ENCODE data around the gene PEX14. TPM values are rescaled to one million over a fixed set of nuclear protein-coding genes. Genes with fewer than 3 reads are reported as not detected.

The PEX14 gene
- total RNA-seq, 1 experiment from 2014 or later = 29.3 TPM

DNA sequence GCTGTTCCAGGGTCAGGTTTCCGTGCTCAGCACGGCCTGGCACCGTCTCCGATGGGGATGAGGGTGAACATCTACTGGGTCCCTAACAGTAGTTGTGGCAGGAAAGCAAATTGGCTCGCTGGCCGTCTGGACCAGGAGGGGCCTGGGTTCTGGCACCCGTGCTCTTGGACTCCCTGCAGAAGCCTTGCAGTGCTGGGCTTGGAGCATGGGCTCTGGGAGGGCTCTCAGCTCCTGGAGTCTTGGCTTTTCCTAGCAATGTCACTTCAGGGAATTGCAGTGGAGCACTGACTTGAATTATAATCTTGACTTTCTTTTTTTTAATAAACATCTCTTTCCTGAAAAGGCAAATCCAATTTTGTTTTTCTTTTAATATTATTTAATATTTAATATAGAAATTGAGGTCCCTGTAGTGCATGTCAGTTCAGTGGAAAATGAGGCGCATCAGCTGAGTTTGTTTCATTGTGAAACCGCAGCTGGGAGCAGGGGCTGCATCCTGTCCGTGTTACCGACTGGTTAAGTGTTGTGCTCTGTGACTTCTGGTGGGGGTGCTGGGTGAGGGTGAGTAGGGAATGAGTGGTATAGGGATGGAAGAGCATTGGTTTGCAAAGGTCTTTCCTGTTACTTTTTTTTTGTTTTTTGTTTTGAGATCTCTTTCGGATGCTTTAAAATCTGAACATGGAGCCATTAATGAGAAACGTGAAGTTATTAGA lies 64.1 kb downstream of the PEX14 start:
- no peak overlapping the region for H3K4me3 ChIP-seq (replicated peaks in 1 of 2; ENCODE audit: low read depth in 1 of 2, low read length in 2 of 2)
- DNase-seq (ENCODE audit: low read depth, low spot score) (no peak), ATAC-seq (no peak)
- H3K79me2 ChIP-seq (ENCODE audit: insufficient read depth, low read length) = peaks cover 6% of the 10 kb centered on the region
- H3K9ac ChIP-seq (ENCODE audit: low read length) = no peak overlapping the region
- H3K9me3 ChIP-seq (ENCODE audit: control insufficient read depth in 1 of 2, insufficient read depth in 1 of 2, low read depth in 1 of 2, low read length in 2 of 2) = no peaks in the 10 kb centered on the region
- H2AFZ ChIP-seq (ENCODE audit: low read depth, low read length, poor library complexity, severe bottlenecking) = no peak overlapping the region
- CTCF ChIA-PET = no interaction called here
- no TSS peak for BruUV-seq (replicated peaks)
- H3K9me2 ChIP-seq (ENCODE audit: insufficient read depth) = no peaks in the 10 kb centered on the region
- H3K27ac ChIP-seq (ENCODE audit: low read depth, low read length) = no peak overlapping the region
- peaks cover 0 to 3% of the 10 kb centered on the region in 2 experiments; a peak in 1 of 4 replicates for H3K36me3 ChIP-seq (ENCODE audit: control insufficient read depth in 1 of 2, insufficient read depth in 2 of 2, low read length in 2 of 2)
- TF ChIP-seq YY1 (IDR thresholded peaks at IDR 0.05; ENCODE audit: extremely low read depth, insufficient replicate concordance, low read depth, low read length) = no peak
- no peak for TF ChIP-seq EGR1 (IDR thresholded peaks at IDR 0.05; ENCODE audit: low read depth)
- TF ChIP-seq, protein P1, sequence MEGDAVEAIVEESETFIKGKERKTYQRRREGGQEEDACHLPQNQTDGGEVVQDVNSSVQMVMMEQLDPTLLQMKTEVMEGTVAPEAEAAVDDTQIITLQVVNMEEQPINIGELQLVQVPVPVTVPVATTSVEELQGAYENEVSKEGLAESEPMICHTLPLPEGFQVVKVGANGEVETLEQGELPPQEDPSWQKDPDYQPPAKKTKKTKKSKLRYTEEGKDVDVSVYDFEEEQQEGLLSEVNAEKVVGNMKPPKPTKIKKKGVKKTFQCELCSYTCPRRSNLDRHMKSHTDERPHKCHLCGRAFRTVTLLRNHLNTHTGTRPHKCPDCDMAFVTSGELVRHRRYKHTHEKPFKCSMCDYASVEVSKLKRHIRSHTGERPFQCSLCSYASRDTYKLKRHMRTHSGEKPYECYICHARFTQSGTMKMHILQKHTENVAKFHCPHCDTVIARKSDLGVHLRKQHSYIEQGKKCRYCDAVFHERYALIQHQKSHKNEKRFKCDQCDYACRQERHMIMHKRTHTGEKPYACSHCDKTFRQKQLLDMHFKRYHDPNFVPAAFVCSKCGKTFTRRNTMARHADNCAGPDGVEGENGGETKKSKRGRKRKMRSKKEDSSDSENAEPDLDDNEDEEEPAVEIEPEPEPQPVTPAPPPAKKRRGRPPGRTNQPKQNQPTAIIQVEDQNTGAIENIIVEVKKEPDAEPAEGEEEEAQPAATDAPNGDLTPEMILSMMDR (IDR thresholded peaks at IDR 0.05 in 2 of 3, conservative IDR thresholded peaks at IDR 0.05 in 1 of 3; ENCODE audit: borderline replicate concordance in 1 of 3, insufficient read depth in 1 of 3, low read depth in 2 of 3, low read length in 2 of 3) = no peak
- TF ChIP-seq ATF3 (IDR thresholded peaks at IDR 0.05) = no peak
- no peak for TF ChIP-seq TCF7L2 (IDR thresholded peaks at IDR 0.05; ENCODE audit: borderline replicate concordance, extremely low read depth, insufficient read depth, insufficient read length)
- no peak for TF ChIP-seq REST (IDR thresholded peaks at IDR 0.05; ENCODE audit: low read depth)
- TF ChIP-seq ELF1 (IDR thresholded peaks at IDR 0.05; ENCODE audit: borderline replicate concordance, low read depth) = no peak
- no peak for TF ChIP-seq RAD21 (IDR thresholded peaks at IDR 0.05; ENCODE audit: low read depth)
- no peak for TF ChIP-seq CBX3 (IDR thresholded peaks at IDR 0.05; ENCODE audit: low read depth)
- TF ChIP-seq CEBPB (IDR thresholded peaks at IDR 0.05; ENCODE audit: low read depth) = no peak
- no peak for TF ChIP-seq ZNF274 (IDR thresholded peaks at IDR 0.05; ENCODE audit: low read depth, low read length)
- TF ChIP-seq, protein P2, sequence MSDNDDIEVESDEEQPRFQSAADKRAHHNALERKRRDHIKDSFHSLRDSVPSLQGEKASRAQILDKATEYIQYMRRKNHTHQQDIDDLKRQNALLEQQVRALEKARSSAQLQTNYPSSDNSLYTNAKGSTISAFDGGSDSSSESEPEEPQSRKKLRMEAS (IDR thresholded peaks at IDR 0.05) = no peak
- POLR2A ChIA-PET = no interaction called here
- H4K20me1 ChIP-seq (ENCODE audit: insufficient read depth) = no peaks in the 10 kb centered on the region
- H3K4me2 ChIP-seq (ENCODE audit: low read length) = no peak overlapping the region
- RAD21 ChIA-PET (ENCODE audit: low non-redundant PET in 1 of 2, low total read pairs in 2 of 2, uncharacterized antibody in 2 of 2, unreplicated experiment in 2 of 2) = no interaction called here
- intact Hi-C loops (cut with micrococcal nuclease) = no loop called here
- H3K4me1 ChIP-seq (ENCODE audit: control insufficient read depth in 1 of 2, insufficient read depth in 2 of 2, low read length in 2 of 2) = peaks cover 0 to 8% of the 10 kb centered on the region in 2 experiments; a peak in 3 of 4 replicates
- H3K27me3 ChIP-seq (ENCODE audit: insufficient read depth, low read length) = no peaks in the 10 kb centered on the region
